NCI-H2227 (cell line): ENCODE data around the gene EGFL7.

Source experiments
- DNase-seq: peaks from one replicate; lab custom pipeline; 2025; ENCODE audit not compliant: unreplicated experiment; lab: John Stamatoyannopoulos, UW

EGFL7 gene

GRCh38 chr9:136671646-136672430 lies 9.1 kb downstream of the EGFL7 start:
- DNase-seq = peak; percentile 42

DNA sequence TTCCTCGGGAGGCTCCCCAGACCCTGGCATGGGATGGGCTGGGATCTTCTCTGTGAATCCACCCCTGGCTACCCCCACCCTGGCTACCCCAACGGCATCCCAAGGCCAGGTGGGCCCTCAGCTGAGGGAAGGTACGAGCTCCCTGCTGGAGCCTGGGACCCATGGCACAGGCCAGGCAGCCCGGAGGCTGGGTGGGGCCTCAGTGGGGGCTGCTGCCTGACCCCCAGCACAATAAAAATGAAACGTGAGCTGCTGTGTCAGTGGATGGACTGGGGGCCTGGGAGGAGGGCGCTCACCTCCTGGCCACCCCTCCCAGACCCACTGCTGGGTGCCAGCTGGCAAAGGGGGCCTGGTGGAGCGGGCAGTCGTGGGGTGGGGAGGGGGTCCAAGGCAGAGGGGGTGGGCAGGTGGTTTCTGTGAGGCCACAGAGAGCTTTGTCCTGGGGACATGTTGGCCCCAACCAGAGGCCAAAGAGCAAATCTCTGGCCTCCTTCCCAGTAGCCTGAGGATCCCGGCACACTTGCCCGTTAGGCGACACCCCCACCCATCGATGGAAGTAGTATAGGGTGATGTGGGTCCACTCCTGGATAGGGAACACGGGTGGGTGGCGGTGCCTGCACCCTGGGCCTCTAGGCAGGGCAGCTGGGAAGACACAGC lies 9.8 kb downstream of the EGFL7 start:
- no peak for DNase-seq

DNA sequence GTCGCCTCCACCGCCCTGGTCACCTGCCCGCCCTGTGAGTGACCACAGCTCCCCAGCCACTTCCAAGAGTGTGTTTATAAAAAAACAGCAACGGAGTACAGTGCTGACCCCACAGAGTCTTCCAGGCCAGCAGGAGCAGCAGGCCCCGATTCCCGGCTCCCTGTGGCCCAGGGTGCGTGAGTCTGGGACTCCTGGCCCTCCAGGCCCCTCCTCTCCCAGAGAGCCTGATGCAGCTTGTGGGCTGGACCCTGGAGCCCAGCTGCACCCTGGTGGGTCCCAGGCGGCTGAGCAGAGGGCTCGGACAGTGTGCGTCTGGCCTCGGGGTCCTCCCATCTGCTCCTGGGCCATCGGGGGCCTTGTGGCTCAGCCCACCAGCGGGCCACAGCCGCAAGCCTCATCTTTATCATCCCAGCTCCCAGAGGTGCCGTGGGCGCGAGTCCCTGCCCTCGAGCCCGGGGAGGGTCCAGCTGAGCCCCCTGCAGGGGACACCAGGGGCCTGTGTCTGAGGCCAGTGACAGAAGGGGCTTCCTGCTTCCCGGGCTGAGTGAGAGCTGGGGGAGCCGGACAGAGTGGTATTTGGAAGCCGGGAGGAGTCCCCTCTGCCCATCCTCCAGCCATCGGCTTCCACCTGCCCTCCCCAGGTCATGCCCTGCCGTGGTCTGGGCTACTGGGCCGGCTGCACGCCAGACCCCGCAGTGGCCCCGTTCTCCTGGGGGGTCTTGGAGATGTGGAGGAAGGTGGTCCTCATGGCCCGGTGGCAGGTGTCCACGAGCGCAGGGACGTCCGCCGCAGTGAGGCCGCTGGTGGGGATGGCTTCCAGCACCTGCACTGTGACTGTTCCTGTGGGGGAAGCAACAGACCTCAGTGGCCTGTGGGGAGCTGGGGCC lies 10.6 kb downstream of the EGFL7 start:
- DNase-seq = no peak

- no peak for DNase-seq
Observed at GRCh38 chr9:136673975-136674785, 11.5 kb downstream of the EGFL7 start.

GRCh38 chr9:136674786-136675349 lies 12.2 kb downstream of the EGFL7 start:
- DNase-seq = no peak

DNA sequence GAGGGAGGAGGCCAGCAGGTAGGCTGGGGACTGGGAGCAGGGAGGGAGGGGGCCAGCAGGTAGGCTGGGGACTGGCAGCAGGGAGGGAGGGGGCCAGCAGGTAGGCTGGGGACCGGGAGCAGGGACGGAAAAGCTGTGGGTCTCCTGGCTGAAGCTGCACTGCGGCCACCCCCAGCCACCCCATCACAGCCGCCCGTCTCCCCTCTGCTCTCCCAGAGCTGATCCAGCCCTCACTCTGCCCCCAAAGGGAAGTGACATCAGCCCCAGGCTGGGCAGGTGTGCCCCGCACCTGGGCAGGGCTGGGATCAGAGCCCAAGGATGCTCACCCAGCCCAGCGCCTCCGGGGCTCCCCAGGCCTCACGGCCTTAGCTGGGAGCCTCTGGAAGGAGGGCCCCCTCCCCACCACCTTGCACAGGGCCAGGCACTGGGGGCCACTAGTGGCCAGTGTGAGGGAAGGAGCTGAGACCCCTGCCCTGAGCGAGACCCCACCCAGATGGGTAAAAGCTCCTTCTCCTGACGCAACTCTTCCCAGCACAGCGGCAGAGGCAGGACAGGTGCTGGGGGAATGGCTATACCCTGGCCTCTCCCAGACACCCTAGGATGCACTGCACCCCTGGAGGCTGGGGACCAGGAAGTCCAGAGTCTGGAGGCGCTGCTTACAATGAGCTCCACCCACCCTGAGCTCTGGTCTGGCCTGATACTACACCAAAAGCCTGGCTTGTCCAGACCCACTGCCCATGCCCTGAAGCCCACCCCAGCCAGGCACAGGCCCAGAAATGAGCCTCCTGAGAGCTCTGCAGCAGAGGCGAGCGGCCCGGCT lies 13.0 kb downstream of the EGFL7 start:
- no peak for DNase-seq

GRCh38 chr9:136676297-136676794 lies 13.6 kb downstream of the EGFL7 start:
- DNase-seq = no peak

DNA sequence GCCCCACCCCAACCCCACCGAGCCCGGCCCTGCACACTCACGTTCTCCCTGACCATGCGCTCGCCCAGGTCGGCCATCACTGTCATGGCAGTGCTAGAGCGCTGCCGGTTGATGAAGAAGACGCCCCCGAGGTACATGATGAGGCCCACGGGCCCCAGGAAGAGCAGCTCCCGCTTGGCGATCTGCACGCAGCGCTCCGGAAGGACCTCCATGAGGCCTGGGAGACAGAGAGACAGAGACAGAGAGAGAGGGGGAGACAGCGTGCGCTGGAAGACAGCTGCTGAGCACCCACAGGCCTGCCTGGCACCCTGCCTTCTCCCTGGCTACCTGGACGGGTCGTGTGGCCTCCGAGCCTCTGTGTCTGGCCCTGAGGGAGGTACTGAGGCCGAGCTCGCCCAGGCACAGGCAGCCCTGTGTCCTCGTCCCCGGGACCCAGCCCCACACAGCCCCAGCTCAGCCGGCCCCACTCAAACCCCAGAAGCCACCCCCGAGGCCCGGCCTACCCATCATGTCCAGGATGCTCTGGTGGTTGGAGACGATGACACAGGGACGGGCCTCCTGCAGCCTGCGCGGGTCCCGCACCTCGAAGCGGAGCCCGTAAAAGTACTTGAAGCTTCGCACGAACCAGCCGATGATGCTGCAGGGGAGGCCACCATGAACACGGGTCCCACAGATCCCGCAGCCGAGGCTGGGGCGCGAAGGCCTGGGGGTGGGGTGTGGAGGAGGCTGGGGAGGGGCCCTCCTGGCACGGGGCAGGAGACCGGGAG lies 14.4 kb downstream of the EGFL7 start:
- DNase-seq = no peak

DNA sequence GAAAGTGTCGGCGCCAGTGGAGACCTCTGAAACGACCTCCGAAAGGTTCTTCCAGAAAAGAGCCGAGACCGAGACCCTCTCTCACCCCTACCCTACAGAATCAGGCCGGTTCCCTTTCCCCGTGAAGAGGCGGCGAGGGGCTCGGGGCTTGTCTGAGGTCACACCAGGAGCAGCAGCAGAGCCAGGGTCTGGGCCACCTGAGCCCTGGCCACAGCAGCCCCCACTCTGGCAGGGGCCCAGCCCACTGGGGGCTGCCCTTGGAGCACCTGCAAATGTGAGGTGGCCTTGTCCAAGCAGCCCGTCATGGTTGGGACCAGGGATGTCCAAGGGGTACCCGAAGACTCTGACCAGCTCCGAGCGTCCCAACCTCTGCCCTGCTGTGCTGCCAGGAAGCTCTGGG lies 15.3 kb downstream of the EGFL7 start:
- DNase-seq = no peak

DNA sequence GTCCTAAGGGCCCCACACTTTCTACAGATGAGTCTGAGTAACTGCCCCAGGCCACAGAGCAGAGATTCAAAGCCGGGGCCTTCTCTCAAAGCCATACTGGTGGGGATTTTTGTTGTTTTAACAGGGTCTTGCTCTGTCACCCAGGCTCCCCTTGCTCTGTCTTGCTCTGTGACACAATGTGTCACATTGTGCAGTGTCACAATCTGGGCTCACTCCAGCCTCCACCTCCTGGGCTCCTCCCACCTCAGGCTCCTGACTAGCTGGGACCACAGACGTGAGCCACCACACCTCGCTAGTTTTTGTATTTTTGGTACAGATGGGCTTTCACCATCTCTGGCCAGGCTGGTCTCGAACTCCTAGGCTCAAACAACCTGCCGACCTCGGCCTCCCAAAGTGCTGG lies 15.9 kb downstream of the EGFL7 start:
- DNase-seq = no peak

DNA sequence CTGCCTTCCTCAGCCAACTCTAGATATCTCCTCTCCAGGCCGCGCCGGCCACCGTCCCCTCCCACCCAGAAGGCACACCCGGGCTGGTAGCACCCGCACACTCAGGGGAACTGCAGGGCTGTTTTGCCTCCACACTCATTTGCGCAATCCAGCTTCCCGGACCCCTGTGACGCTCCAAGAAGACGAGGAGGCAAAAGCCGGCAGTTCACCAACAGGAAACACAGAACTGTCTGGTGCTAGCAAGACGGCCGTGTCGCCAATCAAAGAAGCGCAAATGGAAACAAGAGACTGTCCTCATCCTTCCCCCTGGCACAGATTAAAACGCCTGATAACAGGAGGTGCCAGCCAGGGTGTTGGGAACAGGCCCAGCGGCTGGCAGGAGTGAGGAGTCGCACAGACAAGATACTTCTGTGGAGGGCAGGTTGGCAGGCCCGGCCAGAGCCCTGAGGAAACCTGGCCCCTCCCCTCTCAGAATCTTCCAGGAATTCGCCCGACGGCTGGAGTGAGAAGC lies 16.8 kb downstream of the EGFL7 start:
- DNase-seq = no peak

GRCh38 chr9:136681029-136681428 lies 18.3 kb downstream of the EGFL7 start:
- no peak for DNase-seq

GRCh38 chr9:136681945-136682699 lies 19.4 kb downstream of the EGFL7 start:
- no peak for DNase-seq

DNA sequence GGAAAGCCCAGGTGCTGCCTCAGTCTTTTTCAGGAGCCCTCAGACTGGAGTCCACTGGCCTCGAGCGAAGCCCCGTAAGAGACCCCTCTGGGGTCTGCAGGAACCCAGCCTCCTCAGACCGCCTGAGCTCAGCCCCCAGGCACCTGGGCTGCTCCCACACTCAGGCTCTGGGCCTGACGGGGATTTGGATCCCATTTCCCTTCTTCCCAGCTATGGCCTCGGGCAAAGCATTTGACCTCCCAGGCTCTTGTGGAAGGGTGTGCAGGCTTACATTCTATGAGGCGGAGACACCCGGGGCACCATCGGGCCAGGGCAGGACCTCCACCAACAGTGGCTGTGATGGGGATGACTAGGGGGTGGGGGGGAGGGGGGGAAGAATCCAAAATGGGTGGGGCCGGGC lies 20.0 kb downstream of the EGFL7 start:
- DNase-seq = no peak

DNA sequence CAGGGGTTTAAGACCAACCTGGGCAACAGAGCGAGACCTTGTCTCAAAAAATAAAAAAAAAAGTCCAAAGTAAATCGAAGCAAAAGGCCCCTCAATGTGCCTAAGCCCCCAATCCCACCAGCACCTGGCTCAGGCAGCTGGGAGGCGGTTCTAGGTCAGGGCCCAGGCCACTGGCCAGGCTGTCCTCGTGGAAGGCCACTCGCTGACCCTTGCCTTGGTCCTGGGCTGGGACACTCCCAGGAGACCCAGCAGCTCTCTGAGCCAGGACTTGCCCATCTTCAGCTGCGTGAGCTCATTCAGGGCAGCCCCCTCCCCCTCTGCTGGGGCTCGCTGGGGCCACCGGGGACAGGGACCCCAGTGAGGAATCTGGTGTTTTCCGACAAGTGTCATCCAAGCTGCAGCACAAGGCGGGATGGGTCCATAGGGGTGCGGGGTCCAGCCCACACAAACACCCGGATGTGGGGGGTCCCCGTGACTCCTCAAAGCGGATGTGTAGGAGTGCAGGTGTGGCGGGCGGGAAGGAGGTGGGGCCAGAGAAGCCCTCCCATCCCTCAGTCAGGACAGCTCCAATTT lies 20.5 kb downstream of the EGFL7 start:
- DNase-seq = no peak

DNA sequence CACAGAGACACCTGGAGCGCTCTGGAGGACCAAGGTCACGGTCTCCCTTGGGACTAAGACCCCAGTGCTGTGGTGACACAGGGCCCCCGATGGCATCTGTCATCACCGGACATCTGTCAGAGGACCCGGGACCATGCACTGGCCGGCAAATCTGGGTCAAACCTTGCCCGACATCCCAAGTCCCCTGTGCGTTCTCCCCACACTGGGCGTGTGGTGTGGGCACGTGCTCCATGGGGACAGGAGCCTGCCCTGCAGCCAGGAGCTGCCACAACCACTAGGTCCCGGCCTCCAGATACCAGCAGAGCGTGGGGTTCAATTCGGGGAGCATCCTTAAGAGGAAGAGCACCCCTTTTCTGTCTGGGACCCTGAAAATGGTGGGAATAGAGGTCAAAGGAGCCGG lies 21.0 kb downstream of the EGFL7 start:
- no peak for DNase-seq

- no peak for DNase-seq
Observed at GRCh38 chr9:136684339-136684738, 21.6 kb downstream of the EGFL7 start.

GRCh38 chr9:136684799-136685198 lies 22.1 kb downstream of the EGFL7 start:
- DNase-seq = no peak
